HL-60 (cell line): ENCODE results near the gene SHLD1.
"Not testable (repeated sequence)": the region's sequence is repeated elsewhere in the genome, so short reads cannot be mapped to it uniquely, and the experiment has no call there.

Source experiments
- DNase-seq, 2 experiments: peaks; one replicate each; pipeline ENCODE4 v3.0.0-alpha.2; 2010 to 2020; ENCODE audit warnings: low read depth in 1 of 2, low spot score in 1 of 2
- H3K27ac ChIP-seq: fragments of 250-450 bp; sonication (Bioruptor Pico); replicated peaks from 2 replicates; pipeline ENCODE4 v1.5.1; 2020; ENCODE audit warnings: mild to moderate bottlenecking, moderate library complexity
- H3K27me3 ChIP-seq: fragments of 250-450 bp; sonication (Bioruptor Pico); 2 replicates; pipeline ENCODE4 v1.5.1; 2021; ENCODE audit warnings: mild to moderate bottlenecking, moderate library complexity; ENCODE audit not compliant: insufficient read depth, poor library complexity, severe bottlenecking
- H3K4me3 ChIP-seq: replicated peaks from 2 replicates; pipeline ENCODE4 v1.5.1; 2011; ENCODE audit warnings: mild to moderate bottlenecking, control low read depth, low read length; ENCODE audit not compliant: insufficient read depth
- CTCF ChIP-seq: IDR thresholded peaks from one replicate; pipeline ENCODE4 v1.5.1; 2011; ENCODE audit warnings: low read length, control low read depth, inconsistent platforms; ENCODE audit not compliant: insufficient read depth
- GABPA ChIP-seq: IDR thresholded peaks from 2 replicates; pipeline ENCODE4 v1.6.1; 2012; ENCODE audit warnings: low read depth
- POLR2AphosphoS5 ChIP-seq: IDR thresholded peaks from 2 replicates; pipeline ENCODE4 v1.6.1; 2012; ENCODE audit warnings: low read depth
- REST ChIP-seq: IDR thresholded peaks from 2 replicates; pipeline ENCODE4 v1.6.1; 2012; ENCODE audit warnings: low read depth; ENCODE audit not compliant: insufficient replicate concordance
- SPI1 ChIP-seq: IDR thresholded peaks from 2 replicates; pipeline ENCODE4 v1.6.1; 2012; ENCODE audit warnings: low read depth, mild to moderate bottlenecking, borderline replicate concordance

SHLD1 gene

DNA sequence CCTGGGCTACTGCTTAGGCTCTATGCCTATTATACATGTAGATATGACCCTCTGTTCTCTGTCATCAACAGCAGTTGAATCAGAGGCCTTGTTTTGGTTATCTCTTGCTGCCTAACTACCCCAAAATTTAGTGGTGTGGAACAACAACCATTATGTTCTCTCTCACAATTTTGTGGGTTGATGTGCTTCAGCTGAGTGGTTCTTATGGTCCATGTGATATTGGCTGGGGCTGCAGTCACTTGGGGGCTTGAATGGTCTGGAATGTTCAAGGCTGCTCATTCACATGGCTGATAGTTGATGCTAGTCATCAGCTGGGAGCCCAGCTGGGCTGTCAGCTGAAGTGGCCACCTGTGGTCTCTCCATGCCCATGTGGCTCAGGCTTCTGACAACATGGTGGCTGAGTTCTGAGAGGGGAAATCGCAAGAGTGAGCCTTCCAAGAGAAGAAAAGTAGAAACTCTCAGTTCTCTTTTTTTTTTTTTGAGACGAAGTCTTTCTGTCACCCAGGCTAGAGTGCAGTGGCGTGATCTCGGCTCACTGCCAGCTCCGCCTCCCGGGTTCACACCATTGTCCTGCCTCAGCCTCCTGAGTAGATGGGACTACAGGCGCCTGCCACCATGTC, 47.8 kb downstream of the SHLD1 start:
- Histone ChIP-seq H3K27ac (peak overlapping the region; percentile 23; the same call in 1 of the 2 replicates), H3K27me3 (no peaks in the 10 kb centered on the region), H3K4me3 (no peak overlapping the region)
- DNase-seq: peak; percentile 20 to 43
- TF ChIP-seq GABPA (no peak), POLR2AphosphoS5 (0 out of 2 replicates have a peak, but pooled peaks have one; percentile 41), SPI1 (peak; percentile 82)

GRCh38 chr20:5803754-5804303, 53.6 kb downstream of the SHLD1 start:
- H3K27me3 ChIP-seq, H3K27ac ChIP-seq, H3K4me3 ChIP-seq, DNase-seq: not testable (repeated sequence)

DNA sequence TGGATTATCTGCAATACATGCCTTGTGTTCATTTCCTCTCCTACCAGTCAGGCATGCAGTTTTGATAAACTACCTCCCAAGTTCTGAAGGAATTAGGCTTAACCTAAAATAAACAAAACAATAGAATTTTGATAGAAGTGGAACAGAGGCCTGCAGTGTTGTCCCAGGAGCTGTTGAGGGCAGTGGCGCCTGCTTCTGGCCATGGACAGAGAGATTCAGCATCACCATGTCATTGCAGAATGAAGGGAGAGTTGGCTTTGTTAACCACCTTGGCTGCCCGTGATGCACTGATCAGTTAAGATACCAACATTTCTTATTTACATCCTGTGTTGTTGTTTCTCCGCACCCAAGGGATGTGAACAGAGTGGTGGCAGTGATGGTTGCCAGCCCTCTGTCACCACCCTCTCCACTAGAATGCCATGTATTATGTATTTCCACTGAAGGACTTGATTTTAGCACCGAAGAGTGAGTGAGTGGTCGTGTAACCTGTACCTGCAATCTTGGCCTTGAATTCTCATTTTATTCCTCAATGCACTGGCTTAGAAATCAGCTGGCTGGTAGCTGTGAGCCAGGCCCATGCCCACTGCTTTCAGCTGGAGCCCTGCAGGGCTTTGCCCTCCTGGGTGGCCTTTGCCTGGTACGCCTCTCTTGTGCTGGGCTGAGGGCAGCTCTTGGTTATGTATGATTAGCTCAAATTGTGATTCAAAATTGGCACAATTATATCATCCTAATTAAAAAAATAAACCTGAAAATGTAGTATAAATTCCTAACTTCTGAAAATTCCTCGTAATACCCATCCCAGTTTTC, 56.5 kb downstream of the SHLD1 start:
- TF ChIP-seq GABPA: no peak
- no peak for TF ChIP-seq POLR2AphosphoS5
- no peak for TF ChIP-seq CTCF
- no peak for TF ChIP-seq REST
- no peak for TF ChIP-seq SPI1
- H3K27me3 ChIP-seq: no peaks in the 10 kb centered on the region
- no peak overlapping the region for H3K4me3 ChIP-seq
- no peak for DNase-seq
- no peak overlapping the region for H3K27ac ChIP-seq

GRCh38 chr20:5807431-5807830, 57.2 kb downstream of the SHLD1 start:
- no peaks in the 10 kb centered on the region for H3K27me3 ChIP-seq
- no peak overlapping the region for H3K27ac ChIP-seq
- H3K4me3 ChIP-seq: no peak overlapping the region
- DNase-seq: no peak
- TF ChIP-seq GABPA (no peak), SPI1 (no peak), REST (no peak), POLR2AphosphoS5 (no peak), CTCF (no peak)
